ENCODE results near the gene COL2A1.

The COL2A1 gene

GRCh38 chr12:48004053-48004941, at the start of gene COL2A1:
Gene COL2A1, minus strand, starts transcription at chr12:48004476. Its CDS starts 155 bp downstream, at chr12:48004321.
- peak within 1 kb of the TSS; percentile 63 for H3K4me3 ChIP-seq
- in situ Hi-C loops (cut with MboI; ENCODE audit: low sequenced_read_pairs) = no loop called here
- peaks cover 4% of the 10 kb centered on the region; the same call in 1 of the 2 replicates for H3K36me3 ChIP-seq (replicated peaks)
- H3K9me3 ChIP-seq = no peaks in the 10 kb centered on the region
- peak; percentile 66 to 89 for DNase-seq (ENCODE audit: low spot score in 2 of 2)
- H3K27me3 ChIP-seq (ENCODE audit: low read depth) = no peaks in the 10 kb centered on the region
- peaks cover 26% of the 10 kb centered on the region for H3K4me1 ChIP-seq

GRCh38 chr12:48053883-48054282, 49.6 kb upstream of the COL2A1 start:
- Histone ChIP-seq H3K36me3 (replicated peaks) (peaks cover 6% of the 10 kb centered on the region), H3K4me1 (peaks cover 7% of the 10 kb centered on the region; the same call in 1 of the 2 replicates), H3K27me3 (ENCODE audit: low read depth) (no peaks in the 10 kb centered on the region), H3K4me3 (no peak overlapping the region), H3K9me3 (no peaks in the 10 kb centered on the region)
- DNase-seq (ENCODE audit: low spot score in 2 of 2) = no peak
- in situ Hi-C loops (cut with MboI; ENCODE audit: low sequenced_read_pairs) = no loop called here

GRCh38 chr12:48053122-48053521, 48.8 kb upstream of the COL2A1 start:
- DNase-seq (ENCODE audit: low spot score in 2 of 2) = no peak
- Histone ChIP-seq H3K27me3 (ENCODE audit: low read depth) (no peaks in the 10 kb centered on the region), H3K36me3 (replicated peaks) (peaks cover 11% of the 10 kb centered on the region), H3K9me3 (no peaks in the 10 kb centered on the region), H3K4me3 (no peak overlapping the region), H3K4me1 (peaks cover 7% of the 10 kb centered on the region; the same call in 1 of the 2 replicates)
- in situ Hi-C loops (cut with MboI; ENCODE audit: low sequenced_read_pairs) = no loop called here

- in situ Hi-C loops (cut with MboI; ENCODE audit: low sequenced_read_pairs) = no loop called here
- Histone ChIP-seq H3K4me3 (no peak overlapping the region), H3K36me3 (replicated peaks) (peaks cover 24% of the 10 kb centered on the region), H3K4me1 (peaks cover 7% of the 10 kb centered on the region; the same call in 1 of the 2 replicates), H3K27me3 (ENCODE audit: low read depth) (no peaks in the 10 kb centered on the region), H3K9me3 (no peaks in the 10 kb centered on the region)
- no peak for DNase-seq (ENCODE audit: low spot score in 2 of 2)
These were observed 47.4 kb upstream of the COL2A1 start for GRCh38 chr12:48051681-48052080.

- in situ Hi-C loops (cut with MboI; ENCODE audit: low sequenced_read_pairs) = no loop called here
These were observed 45.9 kb upstream of the COL2A1 start for GRCh38 chr12:48050174-48050573.

GRCh38 chr12:48045965-48046518, 41.8 kb upstream of the COL2A1 start:
- peaks cover 47% of the 10 kb centered on the region for H3K36me3 ChIP-seq (replicated peaks)
- in situ Hi-C loops (cut with MboI; ENCODE audit: low sequenced_read_pairs) = no loop called here

More at GRCh38 chr12:48050174-48050573, 45.9 kb upstream of the COL2A1 start:
- DNase-seq (ENCODE audit: low spot score in 2 of 2) = no peak
- peaks cover 7% of the 10 kb centered on the region; the same call in 1 of the 2 replicates for H3K4me1 ChIP-seq
- peaks cover 39% of the 10 kb centered on the region for H3K36me3 ChIP-seq (replicated peaks)
- H3K27me3 ChIP-seq (ENCODE audit: low read depth) = no peaks in the 10 kb centered on the region
- H3K4me3 ChIP-seq = no peak overlapping the region
- H3K9me3 ChIP-seq = no peaks in the 10 kb centered on the region

GRCh38 chr12:48045061-48045846, 41.0 kb upstream of the COL2A1 start:
- in situ Hi-C loops (cut with MboI; ENCODE audit: low sequenced_read_pairs) = no loop called here
- Histone ChIP-seq H3K4me1 (no peaks in the 10 kb centered on the region), H3K4me3 (no peak overlapping the region), H3K27me3 (ENCODE audit: low read depth) (no peaks in the 10 kb centered on the region), H3K36me3 (replicated peaks) (peaks cover 47% of the 10 kb centered on the region), H3K9me3 (no peaks in the 10 kb centered on the region)
- no peak for DNase-seq (ENCODE audit: low spot score in 2 of 2)

More at GRCh38 chr12:48045965-48046518, 41.8 kb upstream of the COL2A1 start:
- DNase-seq (ENCODE audit: low spot score in 2 of 2) = no peak
- no peaks in the 10 kb centered on the region for H3K9me3 ChIP-seq
- H3K4me3 ChIP-seq = no peak overlapping the region
- no peaks in the 10 kb centered on the region for H3K27me3 ChIP-seq (ENCODE audit: low read depth)
- H3K4me1 ChIP-seq = no peaks in the 10 kb centered on the region

- in situ Hi-C loops (cut with MboI; ENCODE audit: low sequenced_read_pairs) = no loop called here
- H3K36me3 ChIP-seq (replicated peaks) = peaks cover 41% of the 10 kb centered on the region
- H3K4me1 ChIP-seq = no peaks in the 10 kb centered on the region
- no peak for DNase-seq (ENCODE audit: low spot score in 2 of 2)
- H3K9me3 ChIP-seq = no peaks in the 10 kb centered on the region
- no peak overlapping the region for H3K4me3 ChIP-seq
- no peaks in the 10 kb centered on the region for H3K27me3 ChIP-seq (ENCODE audit: low read depth)
These were observed 40.1 kb upstream of the COL2A1 start for GRCh38 chr12:48044396-48044795.

GRCh38 chr12:48043771-48044170, 39.5 kb upstream of the COL2A1 start:
- Histone ChIP-seq H3K4me3 (no peak overlapping the region), H3K4me1 (no peaks in the 10 kb centered on the region), H3K9me3 (no peaks in the 10 kb centered on the region), H3K36me3 (replicated peaks) (peaks cover 41% of the 10 kb centered on the region), H3K27me3 (ENCODE audit: low read depth) (no peaks in the 10 kb centered on the region)
- no peak for DNase-seq (ENCODE audit: low spot score in 2 of 2)
- in situ Hi-C loops (cut with MboI; ENCODE audit: low sequenced_read_pairs) = no loop called here

GRCh38 chr12:48041591-48042423, 37.5 kb upstream of the COL2A1 start:
- no peaks in the 10 kb centered on the region for H3K27me3 ChIP-seq (ENCODE audit: low read depth)
- no peak overlapping the region for H3K4me3 ChIP-seq
- peaks cover 5% of the 10 kb centered on the region; the same call in 1 of the 2 replicates for H3K4me1 ChIP-seq
- in situ Hi-C loops (cut with MboI; ENCODE audit: low sequenced_read_pairs) = no loop called here
- H3K36me3 ChIP-seq (replicated peaks) = peaks cover 25% of the 10 kb centered on the region
- H3K9me3 ChIP-seq = no peaks in the 10 kb centered on the region
- no peak for DNase-seq (ENCODE audit: low spot score in 2 of 2)

- H3K4me3 ChIP-seq = no peak overlapping the region
- H3K9me3 ChIP-seq = no peaks in the 10 kb centered on the region
- DNase-seq (ENCODE audit: low spot score in 2 of 2) = no peak
- in situ Hi-C loops (cut with MboI; ENCODE audit: low sequenced_read_pairs) = no loop called here
- no peaks in the 10 kb centered on the region for H3K27me3 ChIP-seq (ENCODE audit: low read depth)
- peaks cover 10% of the 10 kb centered on the region for H3K36me3 ChIP-seq (replicated peaks)
- H3K4me1 ChIP-seq = peaks cover 5% of the 10 kb centered on the region; the same call in 1 of the 2 replicates
These were observed 36.1 kb upstream of the COL2A1 start for GRCh38 chr12:48040354-48040753.

- Histone ChIP-seq H3K4me3 (no peak overlapping the region), H3K9me3 (no peaks in the 10 kb centered on the region), H3K4me1 (peaks cover 5% of the 10 kb centered on the region; the same call in 1 of the 2 replicates), H3K27me3 (ENCODE audit: low read depth) (no peaks in the 10 kb centered on the region), H3K36me3 (replicated peaks) (no peaks in the 10 kb centered on the region)
- no peak for DNase-seq (ENCODE audit: low spot score in 2 of 2)
- in situ Hi-C loops (cut with MboI; ENCODE audit: low sequenced_read_pairs) = no loop called here
These were observed 34.9 kb upstream of the COL2A1 start for GRCh38 chr12:48039151-48039550.

GRCh38 chr12:48038085-48038484, 33.8 kb upstream of the COL2A1 start:
- in situ Hi-C loops (cut with MboI; ENCODE audit: low sequenced_read_pairs) = no loop called here
- H3K36me3 ChIP-seq (replicated peaks) = no peaks in the 10 kb centered on the region
- H3K9me3 ChIP-seq = no peaks in the 10 kb centered on the region
- no peak for DNase-seq (ENCODE audit: low spot score in 2 of 2)
- no peaks in the 10 kb centered on the region for H3K27me3 ChIP-seq (ENCODE audit: low read depth)
- no peak overlapping the region for H3K4me3 ChIP-seq
- peaks cover 5% of the 10 kb centered on the region; the same call in 1 of the 2 replicates for H3K4me1 ChIP-seq
